ENCODE data around the gene OR2M5.

Gene OR2M5

DNA sequence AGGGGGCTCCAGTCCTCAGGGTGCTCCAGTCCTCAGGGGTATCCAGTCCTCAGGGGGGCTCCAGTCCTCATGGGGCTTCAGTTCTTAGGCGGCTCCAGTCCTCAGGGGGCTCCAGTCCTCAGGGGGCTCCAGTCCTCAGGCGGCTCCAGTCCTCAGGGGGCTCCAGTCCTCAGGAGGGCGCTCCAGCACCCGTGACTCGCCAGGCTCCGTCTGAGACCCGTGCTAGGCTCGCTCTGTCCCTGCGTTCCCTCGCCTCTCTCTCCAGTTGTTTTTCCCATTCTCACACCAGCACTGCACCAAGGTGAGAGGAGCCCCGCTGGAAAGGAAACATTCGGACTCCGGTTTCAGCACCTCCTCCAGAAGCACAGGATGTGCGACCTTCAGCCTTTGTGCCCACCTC is 20.2 kb downstream of the OR2M5 start:
- ATAC-seq (replicated peaks): no peak
- H3K27me3 Mint-ChIP-seq: no peaks in the 10 kb centered on the region
- H3K9me3 Mint-ChIP-seq: peaks cover 5 to 8% of the 10 kb centered on the region in 2 donors
- DNase-seq: no peak
- no peaks in the 10 kb centered on the region for H3K4me1 Mint-ChIP-seq (ENCODE audit: low read depth in 2 of 2)
- H3K27ac Mint-ChIP-seq: no peak overlapping the region
- H3K36me3 Mint-ChIP-seq (ENCODE audit: insufficient read depth): no peaks in the 10 kb centered on the region
- no peak overlapping the region for H3K4me3 Mint-ChIP-seq

DNA sequence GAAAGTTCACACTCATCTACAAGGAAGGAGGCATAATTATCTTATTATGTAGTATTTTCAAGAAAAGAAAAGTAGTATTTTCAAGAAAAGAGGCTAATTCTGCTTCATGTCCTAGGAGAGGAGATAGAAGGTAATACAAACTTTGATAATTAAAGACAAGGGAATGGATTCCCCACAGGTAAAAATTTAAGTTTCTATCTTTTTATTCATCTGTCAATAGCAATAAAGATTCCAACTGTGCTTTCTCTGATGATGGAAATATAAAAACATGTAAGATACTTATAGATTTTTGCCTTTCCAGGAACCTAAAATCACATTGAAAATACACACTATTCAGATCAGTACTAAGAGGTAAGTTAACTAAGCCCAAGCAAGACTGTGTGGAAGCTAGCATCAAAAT is 29.6 kb downstream of the OR2M5 start, which contains the start of gene OR2M2:
Gene OR2M2 (plus strand): TSS at position 301 of the 400 bp plus-strand sequence. CDS start 5,165 bp downstream, outside the sequence.
- ATAC-seq (replicated peaks): no peak
- H3K9me3 Mint-ChIP-seq: peaks cover 0 to 5% of the 10 kb centered on the region in 2 donors
- H3K27me3 Mint-ChIP-seq: no peaks in the 10 kb centered on the region
- no peaks in the 10 kb centered on the region for H3K36me3 Mint-ChIP-seq (ENCODE audit: insufficient read depth)
- no peak for DNase-seq
- H3K4me3 Mint-ChIP-seq: no peak within 1 kb of the TSS
- H3K27ac Mint-ChIP-seq: no peak within 1 kb of the TSS
- no peaks in the 10 kb centered on the region for H3K4me1 Mint-ChIP-seq (ENCODE audit: low read depth in 2 of 2)

- ATAC-seq (replicated peaks) (no peak), DNase-seq (no peak)
- Mint-ChIP-seq H3K9me3 (peaks cover 13 to 20% of the 10 kb centered on the region in 2 donors), H3K4me3 (no peak overlapping the region), H3K4me1 (ENCODE audit: low read depth in 2 of 2) (no peaks in the 10 kb centered on the region), H3K27me3 (peaks cover 0 to 9% of the 10 kb centered on the region in 2 donors), H3K27ac (no peak overlapping the region), H3K36me3 (ENCODE audit: insufficient read depth) (no peaks in the 10 kb centered on the region)
These were observed 39.0 kb downstream of the OR2M5 start for GRCh38 chr1:248183996-248184395.

- Mint-ChIP-seq H3K9me3 (peaks cover 8 to 28% of the 10 kb centered on the region in 2 donors), H3K27me3 (peaks cover 0 to 9% of the 10 kb centered on the region in 2 donors), H3K36me3 (ENCODE audit: insufficient read depth) (no peaks in the 10 kb centered on the region), H3K27ac (no peak overlapping the region), H3K4me1 (ENCODE audit: low read depth in 2 of 2) (no peaks in the 10 kb centered on the region), H3K4me3 (no peak overlapping the region)
- DNase-seq (no peak), ATAC-seq (replicated peaks) (no peak)
These were observed 42.4 kb downstream of the OR2M5 start for GRCh38 chr1:248187363-248187762.

- Mint-ChIP-seq H3K4me1 (ENCODE audit: low read depth in 2 of 2) (no peaks in the 10 kb centered on the region), H3K9me3 (peaks cover 8 to 28% of the 10 kb centered on the region in 2 donors), H3K36me3 (ENCODE audit: insufficient read depth) (no peaks in the 10 kb centered on the region), H3K27me3 (peaks cover 0 to 9% of the 10 kb centered on the region in 2 donors), H3K4me3 (no peak overlapping the region), H3K27ac (no peak overlapping the region)
- ATAC-seq (replicated peaks) (no peak), DNase-seq (no peak)
These were observed 44.1 kb downstream of the OR2M5 start for GRCh38 chr1:248189026-248189425.

DNA sequence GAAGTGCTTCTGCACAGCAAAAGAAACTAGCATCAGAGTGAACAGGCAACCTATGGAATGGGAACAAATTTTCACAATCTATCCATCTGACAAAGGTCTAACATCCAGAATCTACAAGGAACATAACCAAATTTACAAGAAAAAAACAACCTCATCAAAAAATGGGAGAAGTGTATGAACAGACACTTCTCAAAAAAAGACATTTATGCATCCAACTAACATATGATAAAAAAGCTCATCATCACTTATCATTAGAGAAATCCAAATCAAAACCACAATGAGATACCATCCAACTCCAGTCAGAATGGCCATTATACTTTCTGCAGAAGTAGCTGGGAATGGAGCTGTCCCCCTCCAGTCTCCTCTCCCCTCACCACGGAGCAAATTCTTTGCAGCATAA is 49.2 kb downstream of the OR2M5 start:
- no peak for DNase-seq
- peaks cover 7 to 18% of the 10 kb centered on the region in 2 donors for H3K9me3 Mint-ChIP-seq
- ATAC-seq (replicated peaks): no peak
- no peak overlapping the region for H3K4me3 Mint-ChIP-seq
- no peak overlapping the region for H3K27ac Mint-ChIP-seq
- H3K27me3 Mint-ChIP-seq: no peaks in the 10 kb centered on the region
- peaks cover 3% of the 10 kb centered on the region for H3K36me3 Mint-ChIP-seq (ENCODE audit: insufficient read depth)
- no peaks in the 10 kb centered on the region for H3K4me1 Mint-ChIP-seq (ENCODE audit: low read depth in 2 of 2)
